HG03439 (cell line): ENCODE results near the gene CACNB2.

Experiments used
- ATAC-seq: cut with Tn5 transposase; IDR thresholded peaks from one replicate; pipeline ENCODE4 v1.9.1; 2021; ENCODE audit warnings: mild to moderate bottlenecking, moderate library complexity; ENCODE audit not compliant: unreplicated experiment

The CACNB2 gene

DNA sequence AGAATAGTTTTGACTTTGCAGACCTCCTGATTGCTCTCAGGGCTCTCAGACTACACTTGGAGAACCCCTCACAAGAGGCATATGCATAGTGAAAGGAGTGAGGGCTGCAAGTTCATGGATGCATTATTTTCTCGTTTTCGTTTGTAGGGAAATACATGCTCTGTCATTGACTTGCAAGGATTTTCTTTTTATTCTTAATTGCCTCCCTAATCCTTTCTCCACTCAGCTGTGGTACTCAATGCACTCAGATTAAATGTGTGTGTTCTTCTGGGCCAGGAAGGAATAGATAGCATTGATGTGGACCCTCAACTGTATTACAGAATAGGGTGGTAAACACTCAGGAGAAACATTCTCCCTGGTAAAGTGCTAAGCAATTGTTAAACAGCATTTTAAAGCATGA is 188.7 kb downstream of the CACNB2 start:
- no peak for ATAC-seq

DNA sequence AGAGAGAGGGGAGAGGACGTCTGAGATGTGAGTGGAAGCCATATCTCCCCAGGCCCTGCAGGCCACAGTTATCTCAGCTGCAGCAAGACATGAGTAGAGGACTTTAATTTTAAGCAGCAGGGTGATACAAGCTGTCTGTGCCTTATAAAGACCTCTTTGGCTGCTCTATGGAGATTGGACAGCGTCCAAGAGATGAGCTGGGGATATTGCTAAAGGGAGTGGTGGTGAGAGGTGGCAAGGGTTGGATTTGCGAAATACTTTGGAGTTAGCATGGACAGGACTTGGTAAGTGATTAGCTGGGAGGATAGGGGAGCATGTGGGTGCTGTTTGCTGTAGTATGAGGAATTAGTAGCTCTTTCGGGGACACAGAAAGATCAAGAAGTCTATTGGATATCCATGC is 191.8 kb downstream of the CACNB2 start:
- ATAC-seq = no peak

GRCh38 chr10:18332484-18332883 is 192.3 kb downstream of the CACNB2 start:
- no peak for ATAC-seq

GRCh38 chr10:18333621-18334020 is 193.4 kb downstream of the CACNB2 start:
- ATAC-seq = no peak

DNA sequence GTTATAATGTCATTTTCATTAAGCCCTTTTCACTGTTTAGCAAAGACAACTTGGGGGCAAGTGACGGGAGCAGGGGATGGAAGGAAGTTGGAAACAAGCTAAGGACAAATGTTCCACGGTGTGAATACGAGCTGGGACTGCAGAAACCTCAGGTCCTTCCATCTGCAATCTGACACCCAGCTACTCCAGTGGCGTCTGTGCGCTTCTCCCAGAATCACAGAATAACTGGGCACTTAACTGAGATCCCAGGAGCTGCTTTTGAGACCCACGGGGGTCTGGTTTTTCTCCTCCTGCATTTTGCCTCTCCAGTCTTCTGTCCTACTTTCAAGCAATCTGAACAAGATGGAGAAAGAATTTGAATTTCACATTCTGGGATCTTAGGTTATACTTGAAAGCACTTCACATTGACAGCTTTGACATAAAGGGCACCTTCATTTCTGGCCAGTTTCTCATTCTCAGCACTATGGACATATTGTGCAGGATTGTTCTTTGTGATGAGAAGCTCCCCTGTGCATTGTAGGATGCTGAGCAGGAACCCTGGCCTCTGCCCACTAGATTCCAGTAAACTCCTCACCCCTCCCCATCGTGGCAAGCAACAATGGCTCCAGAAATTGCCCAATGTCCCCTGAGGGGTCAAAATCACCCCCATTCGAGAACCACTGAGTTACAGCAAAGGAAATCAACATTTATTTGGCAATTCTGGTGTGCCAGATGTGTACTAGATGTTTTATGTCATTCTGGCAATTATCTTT is 194.1 kb downstream of the CACNB2 start:
- no peak for ATAC-seq

GRCh38 chr10:18340496-18341051 is 200.3 kb downstream of the CACNB2 start:
- no peak for ATAC-seq

- no peak for ATAC-seq
Measured at GRCh38 chr10:18341055-18341454, 200.8 kb downstream of the CACNB2 start.

DNA sequence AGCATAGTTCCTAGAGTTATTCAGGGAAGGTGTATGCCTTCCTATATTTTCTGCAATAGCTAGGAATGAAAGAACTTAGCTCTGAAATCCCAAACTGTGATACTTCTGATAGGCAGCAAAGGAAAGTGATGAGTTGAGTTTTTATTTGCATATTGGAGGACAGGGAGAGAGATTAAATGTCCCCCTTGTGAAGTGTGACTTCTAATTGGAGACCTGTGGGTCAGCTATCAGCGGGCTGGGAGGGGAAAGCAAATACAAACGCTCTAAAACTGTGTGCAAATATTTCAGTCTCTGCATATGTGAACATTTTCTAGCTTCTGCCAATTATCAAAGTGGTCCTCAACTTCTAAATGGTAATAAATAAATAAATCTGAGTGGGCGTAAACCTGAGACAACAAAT is 203.3 kb downstream of the CACNB2 start:
- ATAC-seq = no peak

DNA sequence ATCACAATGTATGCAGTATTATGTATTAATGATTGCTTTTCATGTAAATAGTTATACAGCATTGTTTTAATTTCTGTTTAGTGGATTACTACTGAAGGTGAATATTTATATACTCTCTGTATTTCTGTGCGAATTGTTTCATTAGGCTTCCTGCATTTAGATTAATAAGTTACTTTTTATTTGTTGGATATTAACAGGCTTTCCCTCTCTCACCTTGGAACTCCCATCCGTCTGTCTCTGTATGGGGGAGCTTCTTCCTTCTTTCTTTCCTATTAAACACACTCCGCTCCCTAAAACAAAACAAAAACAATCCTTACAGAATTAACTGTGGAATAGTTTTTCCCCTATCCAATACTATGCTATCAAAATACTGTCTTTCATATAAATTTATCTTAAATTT is 205.1 kb downstream of the CACNB2 start:
- no peak for ATAC-seq

- no peak for ATAC-seq
Measured at GRCh38 chr10:18350340-18350739, 210.1 kb downstream of the CACNB2 start.

DNA sequence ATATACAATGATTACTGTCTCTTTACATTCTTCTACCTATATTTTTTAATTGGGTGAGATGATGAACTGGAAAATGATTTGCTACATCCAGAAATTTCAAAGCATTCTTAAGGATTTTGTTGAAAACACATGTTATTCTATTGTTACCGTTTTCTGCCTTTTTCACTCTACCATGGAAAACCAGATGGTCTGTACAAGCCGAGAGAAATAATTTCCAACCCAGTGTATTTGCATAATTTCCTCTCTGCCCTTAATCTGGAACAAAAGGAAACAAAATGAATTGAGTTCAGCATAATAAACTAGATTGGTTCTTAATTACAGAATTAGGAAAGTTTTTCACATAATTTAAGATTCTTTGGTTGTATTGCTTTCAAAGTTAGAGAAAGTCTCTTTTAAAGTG is 211.2 kb downstream of the CACNB2 start:
- ATAC-seq = no peak

GRCh38 chr10:18352175-18352574 is 212.0 kb downstream of the CACNB2 start:
- no peak for ATAC-seq

- no peak for ATAC-seq
Measured at GRCh38 chr10:18359812-18360211, 219.6 kb downstream of the CACNB2 start.

- ATAC-seq = no peak
Measured at GRCh38 chr10:18362892-18363291, 222.7 kb downstream of the CACNB2 start.

GRCh38 chr10:18364987-18365775 is 225.0 kb downstream of the CACNB2 start:
- no peak for ATAC-seq

GRCh38 chr10:18367840-18368239 is 227.6 kb downstream of the CACNB2 start:
- ATAC-seq = no peak

DNA sequence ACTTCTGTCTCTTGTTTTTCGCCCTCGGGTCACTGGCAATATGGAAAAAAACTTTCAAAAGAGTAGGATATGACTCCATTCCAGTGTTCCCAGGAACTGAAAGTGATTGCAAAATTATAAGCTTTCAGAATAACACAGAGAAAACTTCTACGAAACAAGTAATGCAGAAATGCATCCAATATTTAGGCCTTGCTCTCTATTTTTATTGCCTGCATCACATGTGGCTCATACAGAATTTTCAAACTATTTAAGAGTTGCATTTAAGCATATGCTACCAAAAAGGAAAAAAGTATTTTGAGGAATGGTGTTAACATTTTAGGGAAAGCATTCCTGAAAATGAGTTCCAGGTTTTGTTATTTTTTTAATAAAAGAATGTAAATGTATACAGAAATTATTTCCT is 228.0 kb downstream of the CACNB2 start:
- no peak for ATAC-seq

- no peak for ATAC-seq
Measured at GRCh38 chr10:18368682-18369081, 228.5 kb downstream of the CACNB2 start.

GRCh38 chr10:18369859-18370473 is 229.7 kb downstream of the CACNB2 start:
- no peak for ATAC-seq

DNA sequence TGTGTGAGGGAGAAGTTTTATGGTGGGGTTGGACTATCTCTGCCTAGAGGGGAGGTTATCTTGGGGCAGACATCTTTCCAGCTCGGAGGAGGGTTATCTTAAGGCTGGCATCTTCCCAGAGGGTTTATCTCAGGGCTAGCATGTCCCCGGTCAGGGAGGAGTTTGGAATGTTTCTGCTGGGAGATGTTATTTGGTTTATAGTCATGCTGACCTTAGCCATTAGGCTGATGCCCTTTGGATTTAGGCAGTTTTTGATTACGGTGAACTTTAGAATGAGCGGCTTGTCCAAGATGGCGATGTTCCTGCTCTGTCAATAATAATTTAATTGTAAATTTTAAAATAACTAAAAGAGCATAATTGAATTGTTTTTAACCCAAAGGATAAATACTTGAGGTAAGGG is 236.4 kb downstream of the CACNB2 start:
- ATAC-seq = no peak

GRCh38 chr10:18377898-18378297 is 237.7 kb downstream of the CACNB2 start:
- no peak for ATAC-seq

GRCh38 chr10:18378766-18379165 is 238.5 kb downstream of the CACNB2 start:
- no peak for ATAC-seq
